HG02973 (cell line): ENCODE results near the gene BPIFB2.
"Not testable (repeated sequence)": the region's sequence is repeated elsewhere in the genome, so short reads cannot be mapped to it uniquely, and the experiment has no call there.

ENCODE experiments used
- ATAC-seq: cut with Tn5 transposase; IDR thresholded peaks from one replicate; pipeline ENCODE4 v1.9.1; 2021; ENCODE audit warnings: moderate library complexity; ENCODE audit not compliant: unreplicated experiment

The BPIFB2 gene

GRCh38 chr20:33007376-33008335 is at the start of gene BPIFB2:
TSS of gene BPIFB2 (plus strand) at chr20:33007704. CDS start at chr20:33008575, 871 bp downstream.
- no peak for ATAC-seq

- no peak for ATAC-seq
Observed at GRCh38 chr20:32958574-32958973, 48.9 kb upstream of the BPIFB2 start.

- no peak for ATAC-seq
Observed at GRCh38 chr20:32959351-32960221, 47.9 kb upstream of the BPIFB2 start.

- ATAC-seq, result no peak
Observed at GRCh38 chr20:32960222-32960518, 47.3 kb upstream of the BPIFB2 start.

- ATAC-seq, result no peak
Observed at GRCh38 chr20:32960849-32961731, 46.4 kb upstream of the BPIFB2 start.

GRCh38 chr20:32962053-32962452 is 45.5 kb upstream of the BPIFB2 start:
- no peak for ATAC-seq

GRCh38 chr20:32962646-32963045 is 44.9 kb upstream of the BPIFB2 start:
- not testable (repeated sequence) for ATAC-seq

- no peak for ATAC-seq
Observed at GRCh38 chr20:32963176-32963575, 44.3 kb upstream of the BPIFB2 start.

- ATAC-seq, result no peak
Observed at GRCh38 chr20:32964575-32964974, 42.9 kb upstream of the BPIFB2 start.

GRCh38 chr20:32965115-32965514 is 42.4 kb upstream of the BPIFB2 start:
- ATAC-seq, result no peak

GRCh38 chr20:32965581-32966373 is 41.7 kb upstream of the BPIFB2 start:
- ATAC-seq, result no peak

- no peak for ATAC-seq
Observed at GRCh38 chr20:32966382-32966781, 41.1 kb upstream of the BPIFB2 start.

GRCh38 chr20:32966881-32967781 is 40.4 kb upstream of the BPIFB2 start:
- no peak for ATAC-seq

- no peak for ATAC-seq
Observed at GRCh38 chr20:32967961-32968457, 39.5 kb upstream of the BPIFB2 start.

GRCh38 chr20:32968478-32969241 is 38.8 kb upstream of the BPIFB2 start:
- ATAC-seq, result no peak

GRCh38 chr20:32969356-32970114 is 38.0 kb upstream of the BPIFB2 start:
- no peak for ATAC-seq
